Fibroblast of gingiva (primary cell): ENCODE measurements around the gene SSTR5.
"Not testable (repeated sequence)": the region's sequence is repeated elsewhere in the genome, so short reads cannot be mapped to it uniquely, and the experiment has no call there.

ENCODE experiments used
- DNase-seq: peaks from one replicate; pipeline ENCODE4 v3.0.0-alpha.2; 2011; ENCODE audit warnings: low read depth

SSTR5 gene

DNA sequence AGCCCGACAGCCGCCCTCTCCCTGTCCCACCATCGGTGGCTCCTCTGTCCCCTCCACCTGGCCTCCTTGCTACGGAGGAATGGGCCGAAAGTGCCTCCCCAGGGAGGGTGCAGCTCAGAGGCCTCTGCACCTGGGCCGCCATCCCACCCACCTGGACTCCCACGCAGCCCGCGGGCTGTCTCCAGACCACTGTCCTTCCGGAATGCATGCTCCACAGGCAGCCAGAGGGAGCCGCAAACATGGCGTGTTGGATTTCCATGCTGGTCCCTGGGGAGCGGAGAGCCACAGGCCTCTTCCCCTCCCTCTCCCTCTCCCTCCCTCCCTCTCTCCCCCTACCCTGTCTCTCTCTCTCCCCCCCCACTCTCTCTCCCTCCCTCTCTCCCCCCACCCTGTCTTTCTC, 3.0 kb downstream of the SSTR5 start:
- no peak for DNase-seq

DNA sequence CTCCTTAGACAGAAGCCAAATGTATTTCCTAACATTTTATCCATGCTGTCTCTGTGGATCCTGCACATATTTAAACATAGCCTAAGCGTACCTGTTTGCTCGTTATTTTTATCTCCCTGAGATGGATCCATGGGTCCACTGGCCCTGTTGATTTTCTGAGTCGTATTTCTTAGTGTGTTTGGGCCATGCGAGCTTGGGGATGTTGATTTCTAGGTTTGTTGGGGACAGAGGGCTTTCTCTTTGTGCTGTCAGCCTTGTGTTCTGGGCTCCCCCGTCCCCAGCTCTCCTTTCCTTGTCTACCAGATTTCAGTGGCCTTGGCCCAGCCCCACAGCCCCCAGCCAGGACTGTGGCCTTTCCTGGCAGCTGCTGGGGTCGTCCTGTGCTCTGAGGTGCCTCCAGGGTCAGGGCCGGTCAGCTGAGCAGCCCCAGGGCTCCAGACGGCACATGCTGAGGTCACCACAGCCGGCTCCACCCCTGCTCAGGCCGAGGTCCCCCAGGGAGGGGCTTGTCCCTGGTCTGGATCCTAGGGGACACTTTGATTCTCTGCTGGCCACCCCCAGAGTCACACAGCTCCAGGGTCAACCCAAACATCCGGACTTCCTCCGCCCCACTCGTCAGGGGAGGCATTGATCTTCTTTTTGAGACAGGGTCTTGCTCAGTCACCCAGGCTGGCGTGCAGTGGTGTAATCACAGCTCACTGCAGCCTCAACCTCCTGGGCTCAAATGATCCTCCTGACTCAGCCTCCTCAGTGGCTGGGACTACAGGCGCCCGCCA, 4.4 kb downstream of the SSTR5 start:
- no peak for DNase-seq

DNA sequence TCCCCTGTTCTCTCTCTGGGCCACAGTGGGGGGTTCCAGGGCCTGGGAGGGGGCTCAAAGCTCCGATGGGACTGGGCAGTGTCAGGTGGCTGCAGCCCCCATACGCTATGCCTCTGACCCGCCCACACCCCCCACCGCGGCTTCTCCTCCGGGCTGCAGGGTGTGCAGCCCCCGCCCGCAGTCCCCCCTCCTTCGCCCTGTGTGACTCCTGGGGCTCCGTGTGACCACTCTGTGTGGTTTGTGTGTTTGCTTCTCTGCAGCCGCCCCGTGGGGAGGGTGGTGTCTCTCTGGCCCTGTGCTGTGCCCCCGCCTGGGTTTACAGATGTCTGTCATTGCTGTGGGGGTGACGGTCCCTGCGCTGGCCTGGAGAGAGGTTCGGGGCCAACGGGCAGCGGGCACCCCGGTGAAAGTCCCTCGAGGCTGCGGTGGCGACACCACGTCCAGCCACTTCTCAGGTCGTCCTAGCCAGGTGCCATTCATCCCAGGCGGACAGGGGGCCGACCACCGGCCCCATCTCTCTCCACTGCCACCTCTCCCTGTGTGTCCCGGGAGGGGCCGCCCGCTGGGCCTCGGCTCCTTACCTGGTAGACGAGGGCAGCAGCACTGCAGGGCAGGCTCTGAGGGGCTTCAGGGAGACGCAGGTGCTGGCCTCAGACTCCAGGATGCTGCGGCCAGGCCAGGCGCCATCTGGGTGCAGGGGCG, 5.5 kb downstream of the SSTR5 start:
- DNase-seq = no peak

DNA sequence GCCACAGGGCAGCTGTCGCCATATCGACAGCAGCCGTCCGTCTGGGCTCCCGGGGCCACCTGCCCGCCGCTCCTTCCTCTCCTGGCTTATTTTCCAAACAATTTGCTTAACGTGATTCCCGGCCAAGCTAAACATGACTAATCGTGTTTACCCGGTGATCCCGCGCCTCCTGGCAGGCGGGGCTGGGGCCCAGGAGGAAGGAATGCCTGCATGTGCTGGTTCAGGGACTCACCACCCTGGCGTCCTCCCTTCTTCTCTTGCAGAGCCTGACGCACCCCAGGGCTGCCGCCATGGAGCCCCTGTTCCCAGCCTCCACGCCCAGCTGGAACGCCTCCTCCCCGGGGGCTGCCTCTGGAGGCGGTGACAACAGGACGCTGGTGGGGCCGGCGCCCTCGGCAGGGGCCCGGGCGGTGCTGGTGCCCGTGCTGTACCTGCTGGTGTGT, 6.1 kb downstream of the SSTR5 start:
- no peak for DNase-seq

DNA sequence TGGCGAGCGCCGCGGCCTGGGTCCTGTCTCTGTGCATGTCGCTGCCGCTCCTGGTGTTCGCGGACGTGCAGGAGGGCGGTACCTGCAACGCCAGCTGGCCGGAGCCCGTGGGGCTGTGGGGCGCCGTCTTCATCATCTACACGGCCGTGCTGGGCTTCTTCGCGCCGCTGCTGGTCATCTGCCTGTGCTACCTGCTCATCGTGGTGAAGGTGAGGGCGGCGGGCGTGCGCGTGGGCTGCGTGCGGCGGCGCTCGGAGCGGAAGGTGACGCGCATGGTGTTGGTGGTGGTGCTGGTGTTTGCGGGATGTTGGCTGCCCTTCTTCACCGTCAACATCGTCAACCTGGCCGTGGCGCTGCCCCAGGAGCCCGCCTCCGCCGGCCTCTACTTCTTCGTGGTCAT, 6.8 kb downstream of the SSTR5 start:
- no peak for DNase-seq

DNA sequence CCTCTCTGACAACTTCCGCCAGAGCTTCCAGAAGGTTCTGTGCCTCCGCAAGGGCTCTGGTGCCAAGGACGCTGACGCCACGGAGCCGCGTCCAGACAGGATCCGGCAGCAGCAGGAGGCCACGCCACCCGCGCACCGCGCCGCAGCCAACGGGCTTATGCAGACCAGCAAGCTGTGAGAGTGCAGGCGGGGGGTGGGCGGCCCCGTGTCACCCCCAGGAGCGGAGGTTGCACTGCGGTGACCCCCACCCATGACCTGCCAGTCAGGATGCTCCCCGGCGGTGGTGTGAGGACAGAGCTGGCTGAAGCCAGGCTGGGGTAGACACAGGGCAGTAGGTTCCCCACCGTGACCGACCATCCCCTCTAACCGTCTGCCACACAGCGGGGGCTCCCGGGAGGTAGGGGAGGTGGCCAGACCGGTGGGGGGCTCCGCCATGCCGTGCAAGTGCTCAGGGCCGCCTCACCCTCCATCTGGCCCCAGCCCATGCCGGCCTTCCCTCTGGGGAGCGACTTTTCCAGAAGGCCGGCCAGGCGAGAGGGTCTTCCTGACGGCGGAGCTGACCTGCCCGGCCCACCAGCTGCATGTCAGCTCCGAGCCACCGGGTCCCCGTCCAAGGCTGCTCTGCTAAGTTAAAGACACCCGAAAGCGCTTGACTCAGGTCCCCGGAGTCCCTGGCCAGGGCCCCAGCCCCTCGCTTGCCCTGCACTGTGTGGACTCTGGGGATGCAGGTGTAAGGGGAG, 7.4 kb downstream of the SSTR5 start:
- no peak for DNase-seq

DNA sequence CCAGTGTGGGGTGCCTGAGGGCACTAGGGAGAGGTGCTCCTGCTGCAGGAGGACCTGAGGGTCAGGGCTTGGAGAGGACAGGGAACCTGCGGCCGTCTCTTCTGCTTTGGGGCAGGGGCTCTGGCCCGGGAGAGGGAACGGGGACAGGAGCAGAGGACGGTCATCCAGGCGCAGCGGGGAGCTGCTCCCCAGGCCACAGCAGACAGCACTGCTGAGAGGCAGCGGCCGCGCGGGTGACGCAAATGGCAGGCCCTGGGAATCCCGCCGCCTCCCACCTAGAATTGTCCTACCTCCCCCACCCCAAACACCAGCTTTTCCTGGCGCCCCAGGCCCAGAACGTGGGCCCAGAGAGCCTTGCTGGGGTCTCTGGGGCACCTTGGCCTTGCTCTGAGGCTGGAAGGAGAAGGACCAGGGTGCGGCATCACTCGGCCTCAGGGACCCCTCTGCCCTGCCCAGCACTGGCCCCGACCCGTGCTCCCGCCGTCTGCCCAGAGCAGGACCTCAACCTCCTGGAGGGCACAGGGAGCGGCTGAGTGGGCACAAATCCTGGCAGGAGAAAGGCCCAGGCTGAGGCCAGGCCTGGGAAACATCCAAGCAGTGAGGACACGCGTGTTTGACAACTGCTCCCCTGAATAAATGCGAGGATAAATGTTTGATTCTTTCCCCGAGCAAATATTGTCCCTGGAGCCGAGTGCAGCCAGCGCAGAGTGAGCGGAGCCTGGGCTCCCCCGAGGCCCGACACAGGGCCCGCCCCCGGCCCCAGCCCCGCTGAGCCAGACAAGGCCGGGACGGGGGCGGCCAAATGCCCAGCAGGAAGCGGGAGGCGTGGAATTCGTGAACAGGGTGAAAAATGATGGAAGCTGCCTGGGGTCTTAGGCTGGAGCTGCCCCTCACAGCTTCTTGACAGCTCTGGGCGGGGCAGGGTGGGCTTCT, 8.5 kb downstream of the SSTR5 start:
- DNase-seq = no peak

DNA sequence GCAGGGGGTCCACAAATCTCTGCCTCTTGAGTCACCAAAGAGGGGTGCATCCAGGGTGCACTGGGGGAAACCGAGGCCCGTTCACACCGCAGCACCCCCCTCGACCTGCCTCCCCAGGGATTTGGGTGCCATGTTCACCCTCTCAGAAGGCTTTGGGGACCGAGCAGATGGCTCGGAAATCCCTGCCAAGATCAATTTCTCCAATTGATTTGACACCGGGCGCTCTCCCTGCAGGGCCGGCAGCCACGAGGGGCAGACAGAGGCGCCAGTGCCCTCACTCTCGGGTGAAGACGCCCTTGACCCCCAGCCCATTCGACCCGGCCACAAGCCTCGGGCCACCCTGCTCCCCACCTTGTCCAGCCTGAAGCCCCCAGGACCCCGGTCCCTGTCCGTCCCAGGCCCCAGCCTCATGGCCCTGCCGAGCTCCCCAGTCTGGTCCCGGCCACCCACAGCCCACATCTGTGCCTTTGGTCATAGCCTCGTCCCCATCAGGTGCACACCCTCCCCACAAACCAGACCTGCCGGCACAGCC, 9.3 kb downstream of the SSTR5 start:
- DNase-seq = no peak

DNA sequence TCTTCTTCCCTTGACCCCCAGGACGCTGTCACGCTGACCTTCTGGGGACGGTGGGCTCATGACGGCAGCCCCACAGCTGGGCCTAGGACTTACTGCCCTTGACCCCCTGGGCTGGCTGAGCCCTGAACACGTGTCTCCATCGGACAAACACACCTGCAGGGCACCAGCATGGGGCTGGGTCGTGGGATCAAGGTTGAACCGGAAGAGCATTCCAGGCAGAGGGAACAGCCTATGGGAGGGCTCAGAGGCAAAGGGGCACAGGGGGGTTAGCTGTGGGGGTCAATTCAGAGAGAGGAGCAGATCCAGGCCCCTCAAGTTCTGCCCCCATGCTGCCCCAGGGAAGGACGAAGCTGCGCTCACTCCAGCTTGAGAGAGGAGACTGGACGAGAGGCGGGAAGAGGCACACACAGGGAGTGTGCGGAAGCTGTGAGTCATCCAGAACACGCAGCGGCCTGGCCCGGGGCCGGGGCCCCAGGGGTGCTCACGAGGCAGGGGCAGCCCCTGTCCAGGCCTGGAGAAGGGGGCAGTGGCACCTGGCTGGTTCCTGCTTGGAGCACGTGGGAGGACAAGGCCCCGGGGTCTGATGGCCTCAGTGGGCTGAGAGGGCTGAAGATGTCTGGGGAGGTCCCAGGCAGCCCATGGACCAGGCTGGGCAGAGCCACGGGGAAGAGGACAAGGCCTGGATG, 9.9 kb downstream of the SSTR5 start:
- DNase-seq = no peak

DNA sequence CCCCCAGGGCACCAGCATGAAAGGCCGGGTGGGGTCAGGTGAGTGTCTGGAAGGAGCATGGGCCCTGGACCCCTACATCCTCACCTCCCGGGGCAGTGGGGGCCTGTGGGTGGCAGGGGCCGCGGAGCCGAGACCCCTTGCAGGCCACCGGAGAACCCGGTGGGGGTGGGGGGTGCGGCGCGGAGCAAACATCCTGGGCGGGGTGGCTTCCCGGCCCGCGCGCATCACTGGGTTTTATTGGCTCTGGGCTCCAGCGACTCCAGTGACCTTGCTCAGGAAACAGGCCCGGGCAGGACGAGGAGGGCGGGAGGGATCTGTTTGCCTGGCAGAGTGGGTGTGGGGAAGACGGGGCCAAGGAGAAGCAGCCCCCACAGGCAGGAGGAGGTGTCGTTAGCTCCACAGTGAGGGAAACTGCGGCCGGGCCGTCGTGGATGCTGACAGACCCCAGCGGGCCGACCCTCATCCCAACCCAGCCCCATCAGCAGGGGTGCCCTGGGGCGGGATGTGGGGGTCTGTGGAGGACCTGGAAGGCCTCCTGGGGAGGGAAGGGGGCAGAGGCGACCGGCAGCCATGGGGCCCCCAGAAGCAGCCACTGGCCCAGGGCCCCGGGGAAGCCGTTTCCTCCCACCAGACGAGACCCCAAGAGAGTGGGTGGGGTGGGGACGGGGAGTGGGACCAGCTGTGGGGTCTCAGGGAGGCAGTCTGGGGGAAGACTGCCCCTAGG, 10.6 kb downstream of the SSTR5 start:
- no peak for DNase-seq

DNA sequence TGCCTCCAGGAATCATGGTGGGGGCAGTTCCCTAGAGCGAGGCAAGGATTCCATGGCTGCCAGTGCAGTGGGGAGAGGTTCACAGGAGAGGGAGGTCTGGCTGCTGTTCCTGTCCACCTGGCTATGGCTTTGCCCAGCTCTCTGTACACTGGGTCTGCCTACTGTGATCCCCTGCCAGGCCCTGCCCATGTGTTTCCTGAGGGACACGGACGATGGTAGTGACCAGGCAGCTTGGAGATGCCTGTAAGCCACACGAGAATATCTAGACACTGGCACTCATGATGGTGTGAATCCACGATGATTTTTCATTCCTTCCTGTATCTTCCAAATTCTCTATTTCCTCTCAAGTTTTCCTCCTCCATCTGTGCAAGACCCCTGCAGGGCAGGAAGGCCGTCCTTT, 12.4 kb downstream of the SSTR5 start:
- no peak for DNase-seq

DNA sequence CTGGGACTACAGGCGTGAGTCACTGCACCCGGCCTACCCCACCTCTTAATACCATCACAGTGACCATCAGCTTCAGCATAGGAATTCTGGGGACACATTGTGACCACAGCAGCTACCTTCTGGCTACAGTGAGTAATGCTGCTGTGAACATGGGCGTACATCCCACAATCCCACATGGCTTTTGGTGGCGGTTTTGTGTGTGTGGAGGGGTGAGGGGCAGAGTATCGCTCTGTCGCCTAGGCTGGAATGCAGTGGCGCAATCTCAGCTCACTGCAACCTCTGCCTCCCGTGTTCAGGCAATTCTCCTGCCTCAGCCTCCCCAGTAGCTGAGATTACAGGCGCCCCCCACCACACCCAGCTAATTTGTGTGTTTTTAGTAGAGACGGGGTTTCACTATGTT, 13.9 kb downstream of the SSTR5 start:
- DNase-seq = not testable (repeated sequence)

DNA sequence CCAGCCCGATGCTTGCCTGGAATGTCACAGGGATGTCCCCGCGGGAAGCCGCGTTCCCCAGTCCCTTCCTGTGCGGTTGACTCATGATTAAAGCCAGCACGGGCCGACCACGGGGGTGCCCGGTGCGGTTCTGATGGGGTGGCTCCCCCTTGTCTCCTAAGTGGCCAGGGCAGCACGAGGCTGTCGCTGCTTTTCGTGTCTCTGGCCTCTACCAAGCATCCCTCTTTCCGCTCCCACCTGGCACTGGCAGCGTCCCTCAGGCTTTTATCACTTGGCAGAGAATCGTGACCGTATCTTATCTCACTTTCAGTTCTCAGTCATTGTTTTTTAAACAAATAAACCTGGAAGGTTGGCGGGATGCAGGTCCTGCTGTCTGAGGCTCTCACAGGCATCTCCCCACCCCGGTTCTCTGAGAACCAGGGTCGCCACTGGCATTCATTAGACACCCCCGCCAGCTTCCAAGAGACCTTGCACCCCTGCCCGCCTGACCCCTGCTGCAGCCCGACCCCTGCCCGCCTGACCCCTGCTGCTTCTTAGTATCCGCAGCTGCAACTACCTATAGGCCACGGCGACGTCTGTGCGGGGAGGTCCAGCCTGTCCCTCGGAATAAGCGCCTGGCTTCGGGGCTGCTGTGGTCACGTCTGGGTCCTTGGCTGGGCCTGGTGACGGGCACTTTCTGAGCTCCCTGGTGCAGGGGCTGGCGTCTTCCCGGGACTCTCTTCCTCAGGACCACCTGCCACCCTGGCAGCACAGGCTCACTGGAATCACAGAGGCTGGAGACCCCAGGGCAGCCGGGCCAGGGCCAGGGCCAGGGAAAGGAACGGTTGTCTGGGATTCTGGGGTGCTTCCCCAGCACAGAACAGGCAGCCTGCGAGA, 16.0 kb downstream of the SSTR5 start:
- DNase-seq = no peak

DNA sequence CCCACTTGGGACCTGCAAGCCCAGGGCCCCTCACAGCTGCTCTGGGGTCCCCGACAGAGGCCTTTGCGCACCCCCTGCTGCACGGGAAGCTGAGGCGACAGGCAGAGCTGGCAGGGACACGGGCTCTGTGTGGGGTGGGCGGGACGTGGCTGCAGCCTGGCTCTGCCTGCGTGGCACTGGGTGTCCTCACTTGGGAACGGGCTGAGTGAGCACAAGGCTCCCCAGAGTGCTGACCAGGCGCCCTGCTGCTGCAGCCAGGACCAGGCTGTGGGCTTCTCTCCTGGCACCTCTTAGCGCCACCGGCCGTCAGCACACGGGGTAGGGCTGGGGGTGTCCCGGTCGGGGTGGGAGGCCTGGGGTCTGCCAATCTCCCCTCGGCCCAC, 16.9 kb downstream of the SSTR5 start:
- DNase-seq = no peak

DNA sequence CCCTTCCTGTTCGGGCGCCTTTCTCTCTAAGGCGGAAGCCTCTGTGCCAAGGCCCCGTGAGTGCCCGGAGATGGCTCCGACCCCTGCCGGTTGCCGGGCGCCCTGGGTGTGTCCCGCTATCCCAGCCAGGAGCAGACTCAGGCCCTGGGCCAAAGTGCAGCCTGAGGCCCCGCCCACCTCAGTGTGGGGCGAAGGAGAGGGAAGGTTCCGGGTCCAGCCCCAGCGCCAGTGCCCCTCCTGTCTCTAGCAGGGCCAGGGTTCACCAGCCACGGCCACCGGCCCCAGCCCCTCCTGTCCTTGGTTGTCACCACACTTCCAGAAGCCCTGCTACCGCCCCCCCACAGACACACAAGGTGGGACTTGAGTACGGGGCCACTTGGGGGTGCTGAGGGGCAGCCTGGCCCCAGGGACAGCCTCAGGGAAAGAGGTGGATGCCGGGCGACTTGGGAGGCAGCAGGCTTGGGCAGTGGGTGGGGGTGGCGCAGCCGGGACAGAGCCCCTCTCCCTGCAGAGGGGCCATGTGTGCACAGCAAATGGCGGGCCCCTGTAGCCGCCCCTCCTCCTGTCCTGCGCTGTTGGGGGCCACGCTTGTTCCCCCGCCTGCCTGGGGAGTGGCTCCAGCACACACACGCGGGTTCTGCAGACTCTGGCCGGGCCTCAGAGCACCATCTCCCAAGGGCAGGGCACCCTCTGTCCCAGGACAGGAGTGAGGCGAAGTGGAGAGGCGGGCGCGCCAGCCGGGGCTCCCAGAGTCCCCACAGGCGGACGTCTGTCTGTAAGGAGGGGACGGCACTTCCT, 17.5 kb downstream of the SSTR5 start:
- DNase-seq = no peak

DNA sequence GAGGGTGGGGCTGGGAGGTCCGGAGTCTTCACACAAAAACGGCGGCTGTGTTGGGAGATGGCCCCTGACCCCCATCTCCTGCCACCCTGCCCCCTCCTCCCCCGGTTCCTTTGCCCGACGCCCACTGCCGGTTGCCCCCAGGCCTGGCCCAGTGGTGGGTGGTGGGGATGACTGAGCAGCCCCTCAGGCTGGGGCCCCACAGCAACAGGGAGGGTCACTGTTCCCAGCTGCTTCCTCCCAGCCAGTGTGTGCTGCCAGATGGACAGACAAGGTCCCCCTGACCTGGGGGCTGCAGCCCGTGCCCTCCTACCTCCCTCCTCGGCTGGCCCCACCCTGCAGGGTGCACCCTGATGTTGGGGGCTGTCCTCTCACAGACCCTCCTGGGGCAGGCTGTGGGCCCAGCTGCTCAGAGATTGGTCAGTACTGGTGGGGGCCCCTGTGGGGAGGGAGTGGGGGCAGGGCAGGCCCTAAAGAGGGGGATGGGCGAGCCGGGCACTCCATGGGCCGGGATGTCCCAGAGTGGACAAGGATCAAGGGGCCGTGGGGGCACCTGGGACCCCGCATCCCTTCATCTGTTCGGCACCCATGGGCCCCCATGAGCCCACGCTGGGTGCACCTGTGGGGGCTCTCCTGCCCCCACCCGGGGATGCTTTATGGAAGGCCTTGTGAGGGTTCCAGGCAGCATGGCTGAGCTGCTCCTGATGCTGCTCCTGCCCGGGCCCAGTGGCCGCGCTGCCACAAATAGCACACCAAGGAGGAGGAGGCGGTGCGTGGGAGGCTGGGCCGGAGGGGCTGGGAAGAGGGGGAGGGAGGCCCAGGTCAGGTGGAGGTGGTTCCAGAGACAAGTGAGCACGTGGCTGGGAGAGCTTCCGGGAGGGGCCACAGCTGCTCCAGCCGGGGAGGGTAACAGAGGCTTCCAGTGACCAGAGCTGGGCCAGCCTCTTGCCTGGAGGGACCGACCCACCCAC, 18.4 kb downstream of the SSTR5 start:
- no peak for DNase-seq

DNA sequence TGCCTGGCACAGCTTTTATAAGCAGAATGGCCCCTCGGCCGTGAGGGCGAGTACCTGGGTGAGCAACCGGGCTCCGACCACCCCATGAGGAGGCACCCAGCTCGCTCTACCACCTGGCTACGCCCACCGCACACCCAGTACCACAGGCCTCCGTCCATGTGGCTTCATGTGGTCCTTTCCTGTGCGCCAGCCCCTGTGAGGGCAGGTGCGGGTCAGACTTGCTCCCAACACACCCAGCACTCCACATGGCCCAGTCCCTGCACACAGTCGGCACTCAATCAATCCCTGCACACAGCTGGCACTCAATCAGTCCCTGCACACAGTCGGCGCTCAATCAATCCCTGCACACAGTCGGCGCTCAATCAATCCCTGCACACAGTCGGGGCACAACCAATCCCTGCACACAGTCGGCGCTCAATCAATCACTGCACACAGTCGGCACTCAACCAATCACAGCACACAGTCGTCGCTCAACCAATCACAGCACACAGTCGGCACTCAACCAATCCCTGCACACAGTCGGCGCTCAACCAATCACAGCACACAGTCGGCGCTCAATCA, 19.5 kb downstream of the SSTR5 start:
- DNase-seq = no peak
